ENCODE results near the gene AQP6. TPM values are rescaled to one million over a fixed set of nuclear protein-coding genes. Genes with fewer than 3 reads are reported as not detected.

The AQP6 gene
- total and polyA plus RNA-seq, 10 of the 15 experiments (the other 5 are each of a cell fraction or from before 2014, with no cell fraction given): not detected

GRCh38 chr12:49972641-49973360 lies at the start of gene AQP6 (continued):
- TF ChIP-seq ZBTB4 (CRISPR knock-in tag; IDR thresholded peaks at IDR 0.05): no peak

GRCh38 chr12:49923035-49923644 lies 49.6 kb upstream of the AQP6 start:
- TF ChIP-seq HDGF (IDR thresholded peaks at IDR 0.05) (no peak), SMAD1 (IDR thresholded peaks at IDR 0.05; ENCODE audit: low read depth, partially characterized antibody) (no peak)
- CTCF ChIA-PET: interaction anchor here (1.0 kb wide), 1 partner anchor 22 kb away, joined by 3 read pairs; no protein-coding TSS in a partner anchor
- Histone ChIP-seq H3K4me1 (ENCODE audit: control insufficient read depth, insufficient read depth, low read length) (no peaks in the 10 kb centered on the region), H2AFZ (ENCODE audit: control insufficient read depth, low read depth, low read length) (no peak overlapping the region), H3K9me3 (replicated peaks; ENCODE audit: control insufficient read depth, insufficient read depth, low read length) (no peaks in the 10 kb centered on the region), H4K20me1 (ENCODE audit: control insufficient read depth, insufficient read depth) (no peaks in the 10 kb centered on the region), H3K9ac (ENCODE audit: control insufficient read depth, insufficient read depth, low read length) (no peak overlapping the region), H3K36me3 (ENCODE audit: control insufficient read depth in 2 of 2, insufficient read depth in 2 of 2, low read length in 1 of 2) (no peaks in the 10 kb centered on the region), H3K79me2 (ENCODE audit: control insufficient read depth, insufficient read depth, low read length) (no peaks in the 10 kb centered on the region), H3K27ac (ENCODE audit: control insufficient read depth, insufficient read depth) (no peak overlapping the region), H3K4me2 (ENCODE audit: control insufficient read depth, insufficient read depth) (no peak overlapping the region), H3K4me3 (no peak overlapping the region), H3K27me3 (replicated peaks in 1 of 2; ENCODE audit: control insufficient read depth in 2 of 2, insufficient read depth in 2 of 2, low read length in 1 of 2) (peaks cover 0 to 1% of the 10 kb centered on the region in 2 experiments; a peak in 1 of 4 replicates)
- DNase-seq (ENCODE audit: low read depth, low spot score) (no peak), ATAC-seq (no peak), FAIRE-seq (no peak)
- RAD21 ChIA-PET (ENCODE audit: unreplicated experiment): no interaction called here
- no TSS peak for BruUV-seq (replicated peaks)
- intact Hi-C loops (cut with micrococcal nuclease; ENCODE audit: unreplicated experiment): no loop called here
- in situ Hi-C loops (cut with MboI): no loop called here
- 54% methylated on average over 7 of the region's 7 CpGs for WGBS (ENCODE audit: insufficient coverage, insufficient replicate concordance, low lambda C conversion rate, missing lambda C conversion rate)
- SMC1A ChIA-PET (ENCODE audit: uncharacterized antibody, unreplicated experiment): no interaction called here
- POLR2A ChIA-PET: interaction anchor here (0.6 kb wide), 1 partner anchor 88 kb away, joined by 4 read pairs; no protein-coding TSS in a partner anchor
